ENCODE results near the gene ALK.

The ALK gene

GRCh38 chr2:29586919-29587318 lies 334.5 kb downstream of the ALK start:
- no peak for TF ChIP-seq CTCF (conservative IDR thresholded peaks at IDR 0.05; ENCODE audit: control insufficient read depth, insufficient read depth, low read depth, low read length)

DNA sequence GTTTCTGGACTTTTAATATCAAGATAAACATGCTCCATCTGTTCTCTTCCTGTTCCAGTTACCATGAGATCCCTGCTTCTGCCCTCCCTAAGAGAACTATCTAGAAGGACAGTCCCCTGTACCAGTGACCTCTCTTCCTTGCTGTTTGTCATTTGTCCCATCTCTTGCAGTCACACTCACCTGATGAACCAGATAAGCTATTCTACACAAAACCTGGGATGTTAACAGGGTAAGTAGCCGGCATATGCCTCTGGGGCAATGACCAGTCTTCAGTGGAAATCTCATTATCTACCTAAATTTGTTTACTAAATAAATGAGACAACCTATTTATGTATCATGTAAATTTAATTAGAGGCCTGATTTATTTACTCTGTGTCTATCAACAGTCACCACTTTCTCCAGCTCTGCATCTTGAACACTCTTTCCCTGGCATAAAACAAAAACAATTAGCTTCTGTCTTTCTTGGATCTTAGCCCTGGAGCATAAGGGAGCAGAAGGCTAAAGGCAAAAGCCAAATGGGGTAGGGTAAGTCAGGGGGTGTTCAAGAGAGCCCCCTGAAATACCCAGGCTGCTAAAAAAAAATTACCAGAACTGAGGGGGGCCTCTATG lies 337.7 kb downstream of the ALK start:
- TF ChIP-seq CTCF (conservative IDR thresholded peaks at IDR 0.05; ENCODE audit: control insufficient read depth, insufficient read depth, low read depth, low read length): no peak
- DNase-seq (ENCODE audit: low read depth): no peak
- no peak overlapping the region for H3K4me3 ChIP-seq (ENCODE audit: control insufficient read depth, low read depth, low read length)

More at GRCh38 chr2:29586919-29587318, 334.5 kb downstream of the ALK start:
- H3K4me3 ChIP-seq (ENCODE audit: control insufficient read depth, low read depth, low read length): no peak overlapping the region
- DNase-seq (ENCODE audit: low read depth): no peak

- TF ChIP-seq CTCF (conservative IDR thresholded peaks at IDR 0.05; ENCODE audit: control insufficient read depth, insufficient read depth, low read depth, low read length): no peak
- DNase-seq (ENCODE audit: low read depth): peak; percentile 37
- no peak overlapping the region for H3K4me3 ChIP-seq (ENCODE audit: control insufficient read depth, low read depth, low read length)
Observed at GRCh38 chr2:29583104-29583503, 338.3 kb downstream of the ALK start.

DNA sequence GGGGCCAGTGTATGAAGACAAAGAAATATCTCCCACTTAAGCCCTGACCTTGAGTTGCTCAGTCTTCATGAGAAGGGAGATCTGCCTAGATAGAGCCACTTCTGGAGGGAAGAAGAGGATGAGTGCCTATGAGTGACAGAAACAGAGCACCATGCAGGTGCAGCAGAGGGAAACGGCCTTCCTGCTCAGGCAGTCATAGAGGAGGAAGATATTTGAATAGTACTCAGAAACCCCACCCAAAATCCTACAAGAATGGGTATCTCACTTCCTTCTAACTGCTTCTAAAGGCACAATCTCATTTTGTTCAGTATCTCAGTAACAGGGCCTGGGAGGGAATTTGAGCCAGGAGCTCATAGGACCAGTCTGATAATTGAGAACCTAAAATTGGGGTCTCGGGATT lies 339.3 kb downstream of the ALK start:
- no peak for DNase-seq (ENCODE audit: low read depth)
- H3K4me3 ChIP-seq (ENCODE audit: control insufficient read depth, low read depth, low read length): no peak overlapping the region
- no peak for TF ChIP-seq CTCF (conservative IDR thresholded peaks at IDR 0.05; ENCODE audit: control insufficient read depth, insufficient read depth, low read depth, low read length)

- TF ChIP-seq CTCF (conservative IDR thresholded peaks at IDR 0.05; ENCODE audit: control insufficient read depth, insufficient read depth, low read depth, low read length): no peak
- H3K4me3 ChIP-seq (ENCODE audit: control insufficient read depth, low read depth, low read length): no peak overlapping the region
- peak; percentile 40 for DNase-seq (ENCODE audit: low read depth)
Observed at GRCh38 chr2:29580223-29580622, 341.2 kb downstream of the ALK start.

- TF ChIP-seq CTCF (conservative IDR thresholded peaks at IDR 0.05; ENCODE audit: control insufficient read depth, insufficient read depth, low read depth, low read length): no peak
- no peak for DNase-seq (ENCODE audit: low read depth)
- H3K4me3 ChIP-seq (ENCODE audit: control insufficient read depth, low read depth, low read length): no peak overlapping the region
Observed at GRCh38 chr2:29579495-29580169, 341.8 kb downstream of the ALK start.
